ENCODE measurements around the gene ORMDL3.
"Not testable (repeated sequence)": the region's sequence is repeated elsewhere in the genome, so short reads cannot be mapped to it uniquely, and the experiment has no call there.

Gene ORMDL3

DNA sequence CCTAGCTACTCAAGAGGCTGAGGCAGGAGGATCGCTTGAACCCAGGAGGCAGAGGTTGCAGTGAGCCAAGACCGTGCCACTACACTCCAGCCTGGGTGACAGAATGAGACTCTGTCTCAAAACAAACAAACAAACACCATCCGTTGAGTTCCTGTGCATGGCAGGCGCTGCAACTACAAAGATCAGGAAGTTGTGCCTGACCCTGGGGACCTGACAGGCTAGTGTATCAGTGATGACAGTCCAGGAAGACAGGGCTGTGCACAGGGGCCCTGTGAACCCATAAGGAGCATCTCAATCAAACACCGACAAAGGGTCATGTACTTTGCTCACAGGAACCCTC, 21.1 kb upstream of the ORMDL3 start:
- DNase-seq, result not testable (repeated sequence)

DNA sequence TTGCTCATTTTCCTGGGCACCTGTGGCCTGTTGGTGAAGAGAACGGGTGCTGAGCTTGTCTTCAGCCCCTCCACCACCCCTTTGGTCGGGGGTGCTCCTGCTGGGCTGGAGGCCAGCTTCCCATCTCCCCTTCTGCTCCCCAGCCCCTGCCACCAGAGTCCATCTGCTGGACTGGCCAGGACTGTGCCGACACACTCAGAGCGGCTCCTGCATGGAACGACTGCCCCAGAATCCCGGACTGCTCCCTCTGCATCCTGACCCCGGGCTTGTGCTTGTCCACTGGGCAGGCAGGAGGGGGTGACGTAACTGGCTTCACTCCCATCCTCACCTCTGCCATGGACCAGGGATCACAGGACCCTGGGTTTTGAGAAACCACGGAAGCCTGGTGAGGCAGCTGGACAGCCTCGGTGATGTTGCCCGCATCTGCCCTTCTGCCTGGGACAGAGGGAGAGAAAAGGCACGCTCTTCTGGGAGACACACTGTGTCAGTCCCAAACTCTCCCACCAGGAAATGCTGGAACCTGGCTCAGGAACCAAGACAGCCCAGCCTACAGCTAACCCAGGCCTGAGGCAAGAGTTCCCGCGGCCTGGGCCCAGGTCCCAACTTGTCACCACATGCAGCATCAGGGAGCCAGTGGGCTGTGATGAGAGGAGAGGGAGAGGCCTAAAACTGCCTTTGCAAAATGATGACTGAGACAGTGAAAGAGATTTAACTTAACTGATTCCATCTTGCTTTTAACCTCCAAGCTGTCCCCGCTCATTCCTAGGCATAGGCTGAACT, 19.3 kb upstream of the ORMDL3 start:
- DNase-seq, result no peak

DNA sequence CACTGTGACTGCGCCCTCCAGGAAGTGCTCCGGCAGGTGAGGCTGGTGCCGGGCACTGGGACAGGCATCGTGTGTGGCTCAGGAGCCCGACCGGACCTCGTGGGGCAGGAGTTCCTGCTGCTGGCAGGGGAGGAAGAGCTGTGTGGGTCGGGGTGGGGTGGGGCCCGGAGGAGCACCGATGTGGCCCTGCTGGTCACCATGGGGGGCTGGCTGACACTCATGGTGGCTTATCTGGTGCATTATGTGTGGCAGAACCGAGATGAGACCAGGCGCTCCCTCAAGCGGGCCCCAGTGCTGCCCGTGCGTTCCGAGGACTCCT, 17.0 kb upstream of the ORMDL3 start:
- DNase-seq, result no peak

DNA sequence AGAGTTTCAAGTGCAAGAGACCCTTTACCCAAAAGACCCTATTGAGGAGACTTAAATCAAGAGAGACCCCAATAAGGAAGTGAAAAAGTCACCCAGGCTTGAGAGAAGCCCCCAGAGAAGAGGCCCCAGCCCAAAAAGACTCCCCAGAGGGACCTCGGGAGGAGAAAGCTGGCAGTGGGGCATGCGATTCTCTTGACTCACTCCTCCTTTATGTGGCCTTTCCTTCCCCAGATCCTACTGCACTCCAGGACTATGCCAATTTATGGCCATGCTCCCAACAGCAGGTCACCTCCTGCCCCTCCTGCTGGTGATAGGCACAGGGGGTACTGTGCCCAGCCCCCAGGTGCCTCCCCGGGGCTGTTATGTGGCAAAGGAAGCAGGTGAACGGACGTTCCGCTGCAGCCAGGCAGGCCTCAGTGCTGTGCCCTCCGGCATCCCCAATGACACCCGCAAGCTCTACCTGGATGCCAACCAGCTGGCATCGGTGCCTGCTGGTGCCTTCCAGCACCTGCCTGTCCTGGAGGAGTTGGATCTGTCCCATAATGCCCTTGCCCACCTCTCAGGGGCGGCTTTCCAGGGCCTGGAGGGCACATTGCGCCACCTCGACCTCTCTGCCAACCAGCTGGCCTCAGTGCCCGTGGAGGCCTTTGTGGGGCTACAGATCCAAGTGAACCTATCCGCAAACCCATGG, 16.4 kb upstream of the ORMDL3 start:
- no peak for DNase-seq

GRCh38 chr17:39939588-39940419, 12.4 kb upstream of the ORMDL3 start:
- DNase-seq, result no peak

GRCh38 chr17:39939106-39939505, 11.7 kb upstream of the ORMDL3 start:
- DNase-seq, result no peak

DNA sequence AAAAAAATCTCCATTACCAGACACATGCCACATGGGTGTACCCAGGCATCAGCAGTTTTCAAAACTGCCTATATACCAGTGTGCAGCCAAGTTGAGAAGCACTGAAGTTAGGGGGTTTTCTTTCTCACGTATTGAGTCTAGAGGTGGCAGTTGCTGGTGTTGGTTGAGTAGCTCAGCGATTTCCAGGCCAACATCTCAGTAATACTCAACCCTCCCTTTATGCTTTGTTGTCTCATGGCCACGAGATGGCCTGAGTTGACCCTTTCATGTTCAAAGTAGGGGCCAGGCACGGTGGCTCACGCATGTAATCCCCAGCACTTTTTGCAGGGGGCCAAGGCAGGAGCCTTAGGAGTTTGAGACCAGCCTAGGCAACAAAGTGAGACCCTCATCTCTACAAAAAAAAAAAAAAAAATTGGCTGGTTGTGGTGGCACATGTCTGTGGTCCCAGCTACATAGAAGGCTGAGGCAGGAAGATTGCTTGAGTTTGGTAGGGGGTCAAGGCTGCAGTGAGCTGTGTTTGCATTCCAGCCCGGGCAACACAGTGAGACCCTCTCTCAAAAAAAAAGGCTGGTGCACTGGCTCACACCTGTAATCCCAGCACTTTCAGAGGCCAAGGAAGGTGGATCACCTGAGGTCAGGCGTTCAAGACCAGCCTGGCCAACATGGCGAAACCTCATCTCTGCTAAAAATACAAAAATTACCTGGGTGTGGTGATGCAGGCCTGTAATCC, 10.9 kb upstream of the ORMDL3 start:
- no peak for DNase-seq

DNA sequence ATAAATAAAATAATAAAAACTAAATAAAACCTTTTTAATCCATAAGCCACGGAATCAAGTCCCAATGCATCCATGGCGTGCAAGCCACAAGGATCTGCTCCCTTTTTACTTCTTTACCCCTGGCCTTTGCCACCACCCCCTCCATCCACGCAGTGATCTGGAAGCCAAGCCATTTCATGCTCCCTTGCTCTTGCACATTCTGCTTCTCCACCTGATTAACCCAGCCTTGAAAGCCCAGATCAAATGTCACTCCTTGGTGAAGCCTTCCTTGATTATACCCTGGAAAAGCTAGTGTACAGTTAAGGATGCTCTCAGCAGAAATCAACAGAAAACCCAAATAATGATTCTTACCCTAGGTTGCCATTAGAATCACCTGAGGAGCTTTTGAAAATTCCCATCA, 10.0 kb upstream of the ORMDL3 start:
- DNase-seq, result no peak

- DNase-seq, result no peak
These were observed 8.5 kb upstream of the ORMDL3 start for GRCh38 chr17:39935909-39936308.

DNA sequence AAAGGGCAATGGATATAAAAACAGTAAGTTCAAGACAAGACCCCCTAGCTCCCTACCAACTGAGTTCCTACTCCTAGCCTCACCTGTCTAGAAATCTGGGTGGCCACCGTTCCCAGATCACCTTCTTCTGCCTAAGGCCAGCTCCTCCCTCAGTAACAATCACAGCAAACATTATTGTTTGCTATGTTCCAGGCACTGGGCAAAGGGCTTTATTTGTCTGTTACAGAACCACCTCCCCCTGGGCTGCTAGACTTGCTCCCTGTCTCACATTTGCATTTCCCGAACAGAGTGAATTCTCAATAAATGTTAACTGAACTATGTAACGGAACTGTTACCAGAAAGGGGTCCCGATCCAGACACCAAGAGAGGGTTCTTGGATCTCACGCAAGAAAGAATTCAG, 6.9 kb upstream of the ORMDL3 start:
- DNase-seq, result no peak

DNA sequence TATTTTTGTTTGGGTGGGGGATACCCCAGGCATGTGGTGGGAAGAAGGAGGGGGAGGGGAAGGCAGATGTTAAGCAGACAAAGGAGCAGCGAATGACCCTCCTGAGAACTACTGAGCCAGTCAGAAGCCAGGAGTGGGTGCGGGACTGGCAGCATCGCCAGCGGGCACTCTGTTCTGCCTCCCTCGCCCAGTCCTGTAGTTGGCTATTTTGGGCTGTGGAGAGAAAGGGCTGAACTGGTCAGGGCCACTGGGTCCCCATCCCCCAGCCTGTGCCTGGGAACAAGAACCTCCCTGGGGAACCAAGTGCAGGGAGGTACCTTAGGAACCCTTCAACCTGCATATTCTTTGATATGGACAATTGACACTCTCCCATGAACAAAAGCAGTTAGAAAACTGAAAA, 6.5 kb upstream of the ORMDL3 start:
- no peak for DNase-seq

DNA sequence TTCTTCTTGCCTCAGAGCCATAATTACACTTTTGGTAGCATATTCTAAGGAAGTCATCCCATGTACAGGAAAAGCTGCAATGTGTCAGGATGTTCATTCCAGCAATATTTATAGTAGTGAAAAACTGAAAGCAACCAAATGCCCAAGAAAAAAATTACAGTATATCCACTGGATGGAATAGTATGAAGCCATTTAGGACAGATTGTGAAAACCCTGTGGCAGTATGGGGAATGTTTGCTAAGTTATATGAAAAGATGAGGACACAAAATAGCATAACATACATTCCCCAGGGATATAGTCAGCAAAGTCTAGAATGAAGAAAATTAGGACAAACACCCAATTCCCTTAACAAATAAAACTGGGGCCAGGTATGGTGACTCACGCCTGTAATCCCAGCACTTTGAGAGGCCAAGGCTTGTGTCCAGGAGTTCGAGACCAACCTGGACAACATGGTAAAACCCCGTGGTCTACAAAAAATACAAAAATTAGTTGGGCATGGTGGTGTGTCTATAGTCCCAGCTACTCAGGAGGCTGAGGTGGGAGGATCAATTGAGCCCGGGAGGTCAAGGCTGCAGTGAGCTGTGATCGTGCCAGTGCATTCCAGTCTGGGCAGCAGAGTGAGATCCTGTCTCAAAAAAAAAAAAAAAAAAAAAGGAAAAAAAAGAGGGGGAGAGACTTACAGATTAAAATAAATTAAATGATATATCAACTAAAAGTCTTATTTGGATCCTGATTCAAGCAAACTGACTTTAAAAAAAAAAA, 2.4 kb upstream of the ORMDL3 start:
- DNase-seq, result no peak

DNA sequence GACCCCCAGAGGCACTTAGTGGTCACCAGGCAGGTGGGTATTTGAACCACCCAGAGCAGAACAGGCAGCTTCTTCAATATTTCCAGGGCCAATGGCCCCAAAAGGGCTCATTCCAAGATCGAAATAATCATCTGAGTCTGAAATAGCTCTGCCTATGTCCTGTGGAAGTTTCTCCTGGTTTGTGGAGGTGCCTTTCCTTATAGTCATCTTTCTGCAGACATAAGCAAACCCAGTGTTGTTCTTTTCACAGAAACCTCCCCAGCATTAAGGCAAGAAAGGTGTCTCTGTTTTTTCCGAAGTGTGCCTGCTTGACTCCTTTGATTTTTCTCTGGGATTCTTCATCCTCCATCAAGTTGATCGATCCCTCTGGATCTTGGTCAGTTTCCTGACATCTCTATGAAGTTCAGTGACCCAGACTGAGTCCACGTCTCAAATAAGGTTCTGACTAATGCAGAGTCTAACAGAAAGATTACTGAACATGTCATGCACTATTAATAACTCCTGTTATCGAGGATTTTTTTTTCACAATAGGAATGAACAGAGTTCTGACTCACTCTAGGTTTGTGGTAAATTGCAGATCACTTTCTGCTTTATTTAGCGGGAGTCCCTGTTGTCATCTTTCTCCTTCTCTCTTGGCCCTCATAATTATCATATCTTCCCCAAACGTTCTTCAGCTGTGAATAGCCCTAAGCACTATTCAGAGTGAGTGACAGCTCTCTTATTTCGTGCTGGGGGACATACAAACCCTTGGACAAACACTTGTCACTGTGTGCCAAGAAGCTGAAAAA, 1.7 kb upstream of the ORMDL3 start:
- peak; percentile 9 for DNase-seq

DNA sequence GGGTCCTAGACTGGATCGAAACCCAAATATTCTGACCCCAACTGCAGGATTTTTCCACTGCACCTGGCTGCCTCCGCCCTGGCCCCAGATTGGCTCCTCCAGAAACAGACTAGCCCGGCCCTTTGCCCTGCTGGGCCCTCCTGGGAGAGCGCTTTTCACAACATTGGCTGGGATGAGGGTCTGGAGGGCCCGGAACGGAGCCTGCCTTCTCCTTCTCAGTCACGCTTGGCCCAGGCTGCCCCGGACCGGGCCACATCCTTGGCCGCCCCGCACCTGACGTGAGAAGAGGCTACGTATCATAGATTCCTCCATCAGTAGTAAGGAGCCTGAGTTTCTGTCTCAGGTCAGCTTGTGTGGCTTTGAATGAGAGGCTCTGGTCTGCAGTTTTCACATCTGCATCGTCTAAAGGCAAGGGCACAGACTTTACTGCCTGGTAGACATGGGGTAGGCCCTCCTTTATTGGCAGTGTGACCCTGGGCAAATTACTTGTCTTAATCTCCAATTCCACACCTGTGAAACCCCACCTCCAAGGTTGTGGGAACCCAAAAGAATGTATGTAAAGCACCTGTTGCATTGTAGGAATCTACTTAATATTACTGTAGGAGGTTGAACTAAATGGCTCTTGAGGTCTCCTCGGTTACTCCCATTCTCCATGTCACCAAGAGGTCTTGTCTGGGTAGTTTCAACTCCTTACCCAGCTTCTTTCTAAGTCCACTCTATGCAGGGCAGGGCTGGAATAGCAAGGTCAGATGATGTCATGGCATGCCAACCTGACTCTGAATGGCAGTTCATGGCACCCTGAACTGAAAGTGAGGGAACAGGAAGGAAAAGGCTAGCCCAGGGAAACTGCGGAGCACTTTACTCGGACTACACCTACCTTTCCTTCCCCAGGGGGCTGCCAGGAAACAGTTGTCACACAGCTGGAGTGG, 792 bp upstream of the ORMDL3 start:
- no peak for DNase-seq

DNA sequence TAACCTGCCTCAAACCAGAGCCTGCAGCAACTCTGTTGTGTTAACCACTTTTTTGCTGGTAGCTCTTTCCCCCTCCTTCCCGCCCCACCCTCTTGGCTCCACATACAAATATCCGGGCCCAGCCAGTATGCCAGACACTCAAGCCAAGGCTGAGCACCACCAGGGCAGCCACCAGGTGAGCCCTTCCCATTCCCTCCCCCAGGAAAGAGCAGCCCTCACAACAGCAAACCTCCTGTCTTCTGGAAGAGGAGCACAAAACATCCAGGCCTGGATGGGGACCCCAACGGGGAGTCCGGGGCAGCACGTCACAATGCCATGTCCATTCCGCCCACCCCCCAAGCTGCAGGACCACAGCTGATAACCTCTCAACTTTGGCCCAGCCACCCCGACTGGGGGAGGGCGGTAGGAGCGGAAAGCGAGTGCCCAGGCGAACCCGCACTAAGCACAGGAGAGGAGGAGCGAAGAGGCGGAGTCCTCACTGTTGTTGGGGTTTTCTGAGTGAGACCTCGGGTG, 757 bp downstream of the ORMDL3 start:
- peak; percentile 62 for DNase-seq

DNA sequence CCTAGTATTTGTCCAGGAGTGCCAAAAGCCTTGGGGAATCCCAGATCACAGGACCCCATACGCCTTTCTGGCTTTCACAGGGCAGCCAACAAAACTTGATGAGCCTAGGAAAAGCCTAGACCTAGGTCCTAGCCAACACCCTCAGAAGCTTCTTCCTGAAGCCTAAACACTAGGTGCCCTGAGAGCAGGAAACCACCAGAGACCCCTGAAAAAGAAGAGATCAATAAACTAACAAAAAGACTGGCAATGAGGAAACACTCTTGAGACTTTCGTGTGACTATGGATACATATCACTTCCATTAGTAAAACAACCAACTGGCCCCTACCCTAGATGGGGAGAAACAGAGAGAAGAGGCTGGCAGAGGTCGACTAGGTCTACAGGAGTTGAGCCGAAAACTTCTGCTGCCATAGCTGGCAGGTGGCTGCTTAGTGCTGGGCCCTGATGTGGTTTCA, 1.2 kb downstream of the ORMDL3 start:
- no peak for DNase-seq

- DNase-seq, result no peak
These were observed 1.9 kb downstream of the ORMDL3 start for GRCh38 chr17:39925282-39926134.

- no peak for DNase-seq
These were observed 2.7 kb downstream of the ORMDL3 start for GRCh38 chr17:39924691-39925055.
